K562 (cell line): ENCODE data around the gene IP6K1. TPM values are rescaled to one million over a fixed set of nuclear protein-coding genes. Genes with fewer than 3 reads are reported as not detected.

Experiments used
- BHLHE40 ChIP-seq: IDR thresholded peaks from 2 replicates; pipeline ENCODE4 v1.6.1; 2011; ENCODE audit warnings: low read length, improper control_type of control experiment
- CBFA2T2 ChIP-seq: fragments of 450-650 bp; conservative IDR thresholded peaks from 2 replicates; pipeline ENCODE4 v1.6.1; 2017; ENCODE audit warnings: mild to moderate bottlenecking
- CTCF ChIP-seq, 3 experiments: IDR thresholded peaks in 2 of 3; conservative IDR thresholded peaks in 1 of 3; 2 replicates each; pipeline ENCODE4 v1.5.1; 2011 to 2012; ENCODE audit warnings: low read length in 3 of 3, mild to moderate bottlenecking in 3 of 3, control low read depth in 2 of 3, improper control_type of control experiment in 1 of 3, inconsistent platforms in 1 of 3, low read depth in 1 of 3, mixed read lengths in 1 of 3, moderate library complexity in 1 of 3; ENCODE audit not compliant: insufficient read depth in 2 of 3
- CTCFL ChIP-seq: IDR thresholded peaks from 2 replicates; pipeline ENCODE4 v1.6.1; 2011; ENCODE audit warnings: borderline replicate concordance, low read depth, mild to moderate bottlenecking, moderate library complexity, low read length; ENCODE audit not compliant: insufficient read depth, poor library complexity, severe bottlenecking
- ETS1 ChIP-seq: conservative IDR thresholded peaks from 2 replicates; pipeline ENCODE4 v1.6.1; 2011; ENCODE audit warnings: low read depth, mild to moderate bottlenecking, low read length; ENCODE audit not compliant: control insufficient read depth
- IRF2 ChIP-seq: sonication (generic); formaldehyde crosslinking; IDR thresholded peaks from 2 replicates; pipeline ENCODE4 v1.8.1; 2022; ENCODE audit warnings: mild to moderate bottlenecking, missing genetic modification reagents
- KAT7 ChIP-seq: sonication (generic); formaldehyde crosslinking; IDR thresholded peaks from 2 replicates; pipeline ENCODE4 v1.8.0; 2022; ENCODE audit warnings: missing genetic modification reagents, mild to moderate bottlenecking, borderline replicate concordance
- L3MBTL2 ChIP-seq: fragments of 450-650 bp; IDR thresholded peaks from 2 replicates; pipeline ENCODE4 v1.6.1; 2016; ENCODE audit warnings: mild to moderate bottlenecking, moderate library complexity
- SMAD4 ChIP-seq: fragments of 250-450 bp; sonication (Bioruptor Pico); conservative IDR thresholded peaks from 2 replicates; pipeline ENCODE4 v1.8.0; 2021; ENCODE audit warnings: inconsistent platforms, mild to moderate bottlenecking, moderate library complexity
- THRAP3 ChIP-seq: fragments of 450-650 bp; IDR thresholded peaks from 2 replicates; pipeline ENCODE4 v1.6.1; 2016; ENCODE audit warnings: mild to moderate bottlenecking, inconsistent platforms, borderline replicate concordance
- TOE1 ChIP-seq, 2 experiments: fragments of 450-650 bp in 1 of 2; sonication (generic) in 1 of 2; formaldehyde crosslinking in 1 of 2; IDR thresholded peaks; 2 replicates each; pipeline versions ENCODE4 v1.7.1 to v1.8.0; 2016 to 2022; ENCODE audit warnings: borderline replicate concordance in 2 of 2, mild to moderate bottlenecking in 2 of 2, antibody characterized with exemption in 1 of 2, inconsistent platforms in 1 of 2, low read depth in 1 of 2, missing genetic modification reagents in 1 of 2, moderate library complexity in 1 of 2
- polyA plus RNA-seq, 8 experiments: library from polyadenylated mRNA; depleted of rRNA in 4 of 8; stranded (reverse) in 5 of 8; unstranded in 3 of 8; fragments of >200 nt; fragmentation: Nextera tagmentation in 2 of 8; fragmentation: Illumina TruSeq in 1 of 8; extraction: Ambion mirVana in 2 of 8; extraction: Trizol in 1 of 8; gene quantifications; 2 replicates each; pipeline versions ENCODE4 v1.2.1 to v1.2.3, GENCODE V29; 2011 to 2014; ENCODE audit warnings: inconsistent platforms in 1 of 8, missing spikeins in 1 of 8
- total RNA-seq, 7 experiments: library from RNA; depleted of rRNA in 6 of 7; stranded (reverse); fragments of >200 nt in 6 of 7; fragmentation: Illumina TruSeq in 2 of 7; extraction: Trizol in 2 of 7; gene quantifications; 2 replicates each; pipeline versions ENCODE4 v1.2.1 to v1.2.3, GENCODE V29; 2011 to 2021; ENCODE audit warnings: low replicate concordance in 1 of 7
- TF ChIP-seq, protein P1 (sequence below), 2 experiments: fragments of 450-650 bp in 1 of 2; sonication (generic) in 1 of 2; formaldehyde crosslinking in 1 of 2; IDR thresholded peaks in 1 of 2; conservative IDR thresholded peaks in 1 of 2; 2 replicates each; pipeline versions ENCODE4 v1.6.1 to v1.8.1; 2016 to 2023; ENCODE audit warnings: mild to moderate bottlenecking in 2 of 2, moderate library complexity in 2 of 2, inconsistent platforms in 1 of 2, missing genetic modification reagents in 1 of 2
- TF ChIP-seq, protein P2 (sequence below): sonication (generic); formaldehyde crosslinking; IDR thresholded peaks from 2 replicates; pipeline ENCODE4 v1.8.1; 2022; ENCODE audit warnings: missing genetic modification reagents
- TF ChIP-seq, protein P3 (sequence below): fragments of 250-450 bp; sonication (Bioruptor Pico); IDR thresholded peaks from 2 replicates; pipeline ENCODE4 v1.4.0; 2020; ENCODE audit warnings: borderline replicate concordance

IP6K1 gene
- total and polyA plus RNA-seq, 9 of the 15 experiments (the other 6 are each of a cell fraction or from before 2014, with no cell fraction given), result 0.46 to 29.2 (median 13.1) TPM

DNA sequence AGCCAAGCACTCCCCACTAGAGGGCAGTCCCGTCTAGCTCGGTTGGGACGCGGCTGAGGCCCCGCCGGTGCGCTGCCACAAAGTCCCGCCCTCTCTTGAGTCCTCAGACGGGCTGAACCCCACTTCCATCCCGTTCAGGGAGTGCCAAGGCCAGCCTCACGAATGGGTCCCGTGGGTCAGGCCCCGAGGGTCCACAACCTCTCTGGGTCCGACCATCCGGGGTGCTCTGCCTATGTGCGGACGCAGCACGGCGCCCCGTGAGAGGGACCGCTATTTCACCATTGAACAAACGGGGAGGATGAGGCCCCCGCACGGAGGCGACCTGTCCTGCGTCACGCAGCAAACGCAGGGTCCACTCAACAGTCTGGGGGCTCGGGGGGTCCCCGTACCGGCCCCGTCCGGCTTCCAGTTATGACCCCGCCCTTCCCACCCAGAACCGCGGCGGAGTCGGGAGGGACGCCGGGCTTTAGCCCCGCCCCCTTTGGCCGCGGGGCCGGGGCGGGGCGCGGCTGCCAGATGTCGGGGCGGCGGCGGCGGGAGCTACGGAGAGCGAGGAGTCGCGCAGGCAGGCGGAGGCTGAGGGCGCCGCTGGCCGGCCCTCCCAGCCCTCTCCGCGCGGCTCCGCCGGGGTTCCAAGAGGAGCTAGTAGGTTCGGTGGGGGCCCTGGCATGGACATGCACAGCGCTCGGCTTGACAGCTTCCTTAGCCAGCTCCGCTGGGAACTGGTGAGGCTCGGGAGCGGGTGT, 16.6 kb upstream of the IP6K1 start, which contains the start of gene INKA1 (continued):
- TF ChIP-seq ETS1, result 0 out of 2 replicates have a peak, but pooled peaks have one; percentile 18
- peak; percentile 3 for TF ChIP-seq CTCFL
- TF ChIP-seq, protein P1, sequence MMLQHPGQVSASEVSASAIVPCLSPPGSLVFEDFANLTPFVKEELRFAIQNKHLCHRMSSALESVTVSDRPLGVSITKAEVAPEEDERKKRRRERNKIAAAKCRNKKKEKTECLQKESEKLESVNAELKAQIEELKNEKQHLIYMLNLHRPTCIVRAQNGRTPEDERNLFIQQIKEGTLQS (IDR thresholded peaks at IDR 0.05), result no peak
- TF ChIP-seq, protein P1 (CRISPR knock-in tag; conservative IDR thresholded peaks at IDR 0.05), result no peak
- TF ChIP-seq BHLHE40, result no peak
- TF ChIP-seq SMAD4 (CRISPR knock-in tag), result peak; percentile 10; the same call in 1 of the 2 replicates
- no peak for TF ChIP-seq CBFA2T2
- TF ChIP-seq CTCF (IDR thresholded peaks at IDR 0.05 in 2 of 3, conservative IDR thresholded peaks at IDR 0.05 in 1 of 3; ENCODE audit: insufficient read depth in 2 of 3, low read depth in 1 of 3, low read length in 3 of 3), result peak; percentile 79 to 87 (median 84)
- TF ChIP-seq IRF2 (CRISPR knock-in tag), result no peak
- 0 out of 2 replicates have a peak, but pooled peaks have one; percentile 55 for TF ChIP-seq KAT7 (CRISPR knock-in tag)
- TF ChIP-seq, protein P2, sequence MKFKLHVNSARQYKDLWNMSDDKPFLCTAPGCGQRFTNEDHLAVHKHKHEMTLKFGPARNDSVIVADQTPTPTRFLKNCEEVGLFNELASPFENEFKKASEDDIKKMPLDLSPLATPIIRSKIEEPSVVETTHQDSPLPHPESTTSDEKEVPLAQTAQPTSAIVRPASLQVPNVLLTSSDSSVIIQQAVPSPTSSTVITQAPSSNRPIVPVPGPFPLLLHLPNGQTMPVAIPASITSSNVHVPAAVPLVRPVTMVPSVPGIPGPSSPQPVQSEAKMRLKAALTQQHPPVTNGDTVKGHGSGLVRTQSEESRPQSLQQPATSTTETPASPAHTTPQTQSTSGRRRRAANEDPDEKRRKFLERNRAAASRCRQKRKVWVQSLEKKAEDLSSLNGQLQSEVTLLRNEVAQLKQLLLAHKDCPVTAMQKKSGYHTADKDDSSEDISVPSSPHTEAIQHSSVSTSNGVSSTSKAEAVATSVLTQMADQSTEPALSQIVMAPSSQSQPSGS, result no peak
- TF ChIP-seq L3MBTL2, result 0 out of 2 replicates have a peak, but pooled peaks have one; percentile 20
- no peak for TF ChIP-seq TOE1 (IDR thresholded peaks at IDR 0.05; ENCODE audit: borderline replicate concordance)
- TF ChIP-seq TOE1 (CRISPR knock-in tag; IDR thresholded peaks at IDR 0.05; ENCODE audit: borderline replicate concordance, low read depth), result 0 out of 2 replicates have a peak, but pooled peaks have one; percentile 50
- TF ChIP-seq, protein P3, sequence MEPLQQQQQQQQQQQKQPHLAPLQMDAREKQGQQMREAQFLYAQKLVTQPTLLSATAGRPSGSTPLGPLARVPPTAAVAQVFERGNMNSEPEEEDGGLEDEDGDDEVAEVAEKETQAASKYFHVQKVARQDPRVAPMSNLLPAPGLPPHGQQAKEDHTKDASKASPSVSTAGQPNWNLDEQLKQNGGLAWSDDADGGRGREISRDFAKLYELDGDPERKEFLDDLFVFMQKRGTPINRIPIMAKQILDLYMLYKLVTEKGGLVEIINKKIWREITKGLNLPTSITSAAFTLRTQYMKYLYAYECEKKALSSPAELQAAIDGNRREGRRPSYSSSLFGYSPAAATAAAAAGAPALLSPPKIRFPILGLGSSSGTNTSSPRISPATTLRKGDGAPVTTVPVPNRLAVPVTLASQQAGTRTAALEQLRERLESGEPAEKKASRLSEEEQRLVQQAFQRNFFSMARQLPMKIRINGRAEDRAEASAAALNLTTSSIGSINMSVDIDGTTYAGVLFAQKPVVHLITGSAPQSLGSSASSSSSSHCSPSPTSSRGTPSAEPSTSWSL, result no peak
- no peak for TF ChIP-seq THRAP3
